Left renal cortex interstitium (tissue), 4 donors: Measurements from ENCODE around the gene VPS11. TPM values are rescaled to one million over a fixed set of nuclear protein-coding genes. Genes with fewer than 3 reads are reported as not detected.

Experiments
- DNase-seq, 4 donors: peaks; one replicate each; pipeline ENCODE4 v3.0.0-alpha.2; 2013; ENCODE audit warnings: low read depth in 4 of 4, low spot score in 2 of 4, missing footprints in 1 of 4
- polyA plus RNA-seq, 4 donors: library from polyadenylated mRNA; unstranded; fragments of 120-200 nt; gene quantifications; one replicate each; pipeline ENCODE4 v1.2.1, GENCODE V29; 2013; ENCODE audit not compliant: insufficient read length in 4 of 4

Gene VPS11
- polyA plus RNA-seq, 4 donors, result 56.5 to 61.0 (median 57.5) TPM

- DNase-seq, result no peak
Observed at GRCh38 chr11:119117004-119117706, 49.5 kb downstream of the VPS11 start.

GRCh38 chr11:119118227-119118626, 50.6 kb downstream of the VPS11 start:
- no peak for DNase-seq

GRCh38 chr11:119118946-119119345, 51.3 kb downstream of the VPS11 start:
- no peak for DNase-seq

GRCh38 chr11:119120639-119121007, 53.0 kb downstream of the VPS11 start:
- DNase-seq, result peak in 2 of 4 donors; percentile 51 to 65

- peak; percentile 90 to 97 (median 94) for DNase-seq
Observed at GRCh38 chr11:119121008-119121810, 53.6 kb downstream of the VPS11 start, which contains the start of gene HINFP. TSS of gene HINFP (plus strand) at chr11:119121580. CDS start at chr11:119126945, 5,365 bp downstream.

- DNase-seq, result no peak
Observed at GRCh38 chr11:119121811-119122124, 54.1 kb downstream of the VPS11 start.

- DNase-seq, result no peak
Observed at GRCh38 chr11:119125821-119126220, 58.2 kb downstream of the VPS11 start.

- no peak for DNase-seq
Observed at GRCh38 chr11:119126675-119127268, 59.2 kb downstream of the VPS11 start.

GRCh38 chr11:119130662-119131061, 63.0 kb downstream of the VPS11 start:
- no peak for DNase-seq

Other genes with a start within 250 kb of the VPS11 start
- under 1 TPM in 1 of 4 donors, not detected in 3; 0.05 TPM for gene CXCR5, start 183.9 kb upstream of the VPS11 start, polyA plus RNA-seq
- 10 to 100 TPM; 21.0 to 51.6 (median 36.3) TPM for gene BCL9L, start 141.9 kb upstream of the VPS11 start, polyA plus RNA-seq
- gene UPK2, start 111.5 kb upstream of the VPS11 start, polyA plus RNA-seq, result 10 to 100 TPM in 2 of 4 donors, 1 to 10 TPM in 2; 6.8 to 25.9 (median 10.7) TPM
- under 1 TPM in 1 of 4 donors, not detected in 3; 0.17 TPM for gene FOXR1, start 96.1 kb upstream of the VPS11 start, polyA plus RNA-seq
- 10 to 100 TPM; 12.8 to 55.5 (median 27.3) TPM for gene CENATAC, start 69.7 kb upstream of the VPS11 start, polyA plus RNA-seq
- 1,000 to 10,000 TPM in 3 of 4 donors, 100 to 1,000 TPM in 1; 957 to 1,296 (median 1,137) TPM for gene RPS25, start 49.5 kb upstream of the VPS11 start, polyA plus RNA-seq
- 100 to 1,000 TPM in 3 of 4 donors, 10 to 100 TPM in 1; 88.9 to 139 (median 111) TPM for gene TRAPPC4, start 49.1 kb upstream of the VPS11 start, polyA plus RNA-seq
- 100 to 1,000 TPM in 2 of 4 donors, 10 to 100 TPM in 2; 79.3 to 109 (median 97.4) TPM for gene SLC37A4, start 36.9 kb upstream of the VPS11 start, polyA plus RNA-seq
- 100 to 1,000 TPM; 108 to 128 (median 121) TPM for gene HYOU1, start 10.6 kb upstream of the VPS11 start, polyA plus RNA-seq
- gene HMBS, start 17.1 kb downstream of the VPS11 start, polyA plus RNA-seq, result 10 to 100 TPM; 25.6 to 29.4 (median 28.8) TPM
- gene DPAGT1, start 34.0 kb downstream of the VPS11 start, polyA plus RNA-seq, result 10 to 100 TPM; 47.7 to 64.9 (median 55.5) TPM
- gene C2CD2L, start 39.5 kb downstream of the VPS11 start, polyA plus RNA-seq, result 10 to 100 TPM; 10.1 to 14.2 (median 11.0) TPM
- gene HINFP, start 53.8 kb downstream of the VPS11 start, polyA plus RNA-seq, result 10 to 100 TPM; 23.5 to 48.6 (median 38.0) TPM
- 1 to 10 TPM in 1 of 4 donors, under 1 TPM in 3; 0.52 to 1.1 (median 0.80) TPM for gene ABCG4, start 81.2 kb downstream of the VPS11 start, polyA plus RNA-seq
- gene NLRX1, start 100.9 kb downstream of the VPS11 start, polyA plus RNA-seq, result 10 to 100 TPM; 10.7 to 14.8 (median 12.6) TPM
- 10 to 100 TPM; 10.9 to 22.2 (median 16.3) TPM for gene NHERF4, start 117.7 kb downstream of the VPS11 start, polyA plus RNA-seq
- gene CBL, start 138.5 kb downstream of the VPS11 start, polyA plus RNA-seq, result 10 to 100 TPM; 16.1 to 20.9 (median 18.6) TPM
- gene MCAM, start 249.3 kb downstream of the VPS11 start, polyA plus RNA-seq, result 10 to 100 TPM; 52.1 to 58.3 (median 55.0) TPM